A673 (cell line): ENCODE results near the gene ZBTB33. TPM values are rescaled to one million over a fixed set of nuclear protein-coding genes. Genes with fewer than 3 reads are reported as not detected.

ENCODE experiments used
- BruUV-seq: library from RNA; stranded (reverse); fragments of 400-500 nt; replicated peaks from 2 replicates; lab custom pipeline; 2021; lab: Mats Ljungman, UMichigan
- CTCF ChIA-PET: fragments of 300-600 bp; sonication (Branson Sonifier 250); formaldehyde crosslinking; loops from one replicate; lab custom pipeline; 2022; ENCODE audit warnings: antibody characterized with exemption; lab: Charles Lee
- POLR2A ChIA-PET: fragments of 300-600 bp; sonication (Branson Sonifier 250); formaldehyde crosslinking; loops from one replicate; lab custom pipeline; 2022; ENCODE audit warnings: antibody characterized with exemption; ENCODE audit not compliant: low non-redundant PET; lab: Charles Lee
- DNase-seq: peaks from one replicate; pipeline ENCODE4 v3.0.0-alpha.2; 2015; ENCODE audit warnings: low spot score
- H3K27ac ChIP-seq: fragments of 200-600 bp; sonication (generic); 2 replicates; pipeline ENCODE4 v1.5.1; 2016; ENCODE audit warnings: mixed run types, low read depth, mild to moderate bottlenecking, mixed read lengths, antibody characterized with exemption, low read length; ENCODE audit not compliant: poor library complexity, severe bottlenecking
- H3K27me3 ChIP-seq: fragments of 200-600 bp; sonication (generic); replicated peaks from 2 replicates; pipeline ENCODE4 v1.6.1; 2017; ENCODE audit warnings: mixed run types, low read depth, mild to moderate bottlenecking, mixed read lengths, antibody characterized with exemption, low read length; ENCODE audit not compliant: insufficient read depth, poor library complexity
- H3K36me3 ChIP-seq: fragments of 200-600 bp; sonication (generic); 2 replicates; pipeline ENCODE4 v1.6.1; 2016; ENCODE audit warnings: mixed run types, mild to moderate bottlenecking, mixed read lengths, antibody characterized with exemption, low read length; ENCODE audit not compliant: insufficient read depth, poor library complexity, severe bottlenecking
- H3K4me1 ChIP-seq: fragments of 200-600 bp; sonication (generic); 2 replicates; pipeline ENCODE4 v1.6.1; 2017; ENCODE audit warnings: mixed run types, mild to moderate bottlenecking, mixed read lengths, antibody characterized with exemption, low read length; ENCODE audit not compliant: insufficient read depth, poor library complexity, severe bottlenecking
- H3K4me3 ChIP-seq: fragments of 200-600 bp; sonication (generic); 2 replicates; pipeline ENCODE4 v1.5.1; 2016; ENCODE audit warnings: low read depth, mixed run types, mild to moderate bottlenecking, mixed read lengths, low read length; ENCODE audit not compliant: poor library complexity, severe bottlenecking
- H3K9me3 ChIP-seq: fragments of 200-600 bp; sonication (generic); 2 replicates; pipeline ENCODE4 v1.6.1; 2016; ENCODE audit warnings: mixed run types, low read depth, mild to moderate bottlenecking, mixed read lengths, antibody characterized with exemption, low read length; ENCODE audit not compliant: poor library complexity, severe bottlenecking
- EZH2 ChIP-seq: fragments of 200-600 bp; sonication (generic); IDR thresholded peaks from 2 replicates; pipeline ENCODE4 v1.6.1; 2017; ENCODE audit warnings: borderline replicate concordance, low read depth, mild to moderate bottlenecking, mixed read lengths, antibody characterized with exemption, low read length; ENCODE audit not compliant: poor library complexity, severe bottlenecking
- intact Hi-C: fragments of 100-400 bp; cut with micrococcal nuclease; formaldehyde crosslinking; loops from one replicate; pipeline ENCODE4 v1.10.0; 2022; ENCODE audit not compliant: unreplicated experiment
- total RNA-seq: library from RNA; stranded (reverse); gene quantifications from 2 replicates; pipeline ENCODE4 v1.2.3, GENCODE V29; 2021
- TF ChIP-seq, protein P1 (sequence below): fragments of 300-800, 200-600 bp; sonication (generic); conservative IDR thresholded peaks from 2 replicates; pipeline ENCODE4 v1.5.1; 2017; ENCODE audit warnings: low read depth, mild to moderate bottlenecking, antibody characterized with exemption, low read length, moderate library complexity, mixed read lengths

ZBTB33 gene
- total RNA-seq, 1 experiment from 2014 or later: 18.2 TPM

DNA sequence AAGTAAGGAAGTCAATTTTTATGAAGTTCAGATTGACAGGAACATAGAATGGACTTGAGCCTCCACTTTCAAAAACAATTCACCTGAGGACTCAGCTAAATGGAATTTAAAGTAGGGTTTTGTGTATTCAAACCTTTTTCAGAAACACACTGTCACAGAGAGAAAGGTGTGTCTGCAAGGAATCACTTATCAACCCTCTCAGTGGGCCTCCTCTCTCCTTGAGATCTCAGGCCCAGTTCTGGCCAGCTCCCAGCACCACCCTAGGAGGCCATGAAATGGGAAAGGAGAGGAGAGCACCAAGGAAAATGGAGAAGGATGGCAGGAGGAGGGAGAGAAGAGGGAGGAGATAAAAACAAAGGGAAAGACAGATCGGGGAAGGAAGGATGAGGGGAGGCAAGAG, 32.1 kb downstream of the ZBTB33 start:
- intact Hi-C loops: no loop called here
- H3K4me1 ChIP-seq: no peaks in the 10 kb centered on the region
- BruUV-seq: no TSS peak
- no peaks in the 10 kb centered on the region for H3K36me3 ChIP-seq
- H3K9me3 ChIP-seq: no peaks in the 10 kb centered on the region
- H3K27me3 ChIP-seq: no peaks in the 10 kb centered on the region
- POLR2A ChIA-PET: no interaction called here
- H3K4me3 ChIP-seq: no peak overlapping the region
- no peak overlapping the region for H3K27ac ChIP-seq
- DNase-seq: no peak
- CTCF ChIA-PET: no interaction called here
- TF ChIP-seq, protein P1, sequence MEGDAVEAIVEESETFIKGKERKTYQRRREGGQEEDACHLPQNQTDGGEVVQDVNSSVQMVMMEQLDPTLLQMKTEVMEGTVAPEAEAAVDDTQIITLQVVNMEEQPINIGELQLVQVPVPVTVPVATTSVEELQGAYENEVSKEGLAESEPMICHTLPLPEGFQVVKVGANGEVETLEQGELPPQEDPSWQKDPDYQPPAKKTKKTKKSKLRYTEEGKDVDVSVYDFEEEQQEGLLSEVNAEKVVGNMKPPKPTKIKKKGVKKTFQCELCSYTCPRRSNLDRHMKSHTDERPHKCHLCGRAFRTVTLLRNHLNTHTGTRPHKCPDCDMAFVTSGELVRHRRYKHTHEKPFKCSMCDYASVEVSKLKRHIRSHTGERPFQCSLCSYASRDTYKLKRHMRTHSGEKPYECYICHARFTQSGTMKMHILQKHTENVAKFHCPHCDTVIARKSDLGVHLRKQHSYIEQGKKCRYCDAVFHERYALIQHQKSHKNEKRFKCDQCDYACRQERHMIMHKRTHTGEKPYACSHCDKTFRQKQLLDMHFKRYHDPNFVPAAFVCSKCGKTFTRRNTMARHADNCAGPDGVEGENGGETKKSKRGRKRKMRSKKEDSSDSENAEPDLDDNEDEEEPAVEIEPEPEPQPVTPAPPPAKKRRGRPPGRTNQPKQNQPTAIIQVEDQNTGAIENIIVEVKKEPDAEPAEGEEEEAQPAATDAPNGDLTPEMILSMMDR: no peak
- no peak for TF ChIP-seq EZH2

DNA sequence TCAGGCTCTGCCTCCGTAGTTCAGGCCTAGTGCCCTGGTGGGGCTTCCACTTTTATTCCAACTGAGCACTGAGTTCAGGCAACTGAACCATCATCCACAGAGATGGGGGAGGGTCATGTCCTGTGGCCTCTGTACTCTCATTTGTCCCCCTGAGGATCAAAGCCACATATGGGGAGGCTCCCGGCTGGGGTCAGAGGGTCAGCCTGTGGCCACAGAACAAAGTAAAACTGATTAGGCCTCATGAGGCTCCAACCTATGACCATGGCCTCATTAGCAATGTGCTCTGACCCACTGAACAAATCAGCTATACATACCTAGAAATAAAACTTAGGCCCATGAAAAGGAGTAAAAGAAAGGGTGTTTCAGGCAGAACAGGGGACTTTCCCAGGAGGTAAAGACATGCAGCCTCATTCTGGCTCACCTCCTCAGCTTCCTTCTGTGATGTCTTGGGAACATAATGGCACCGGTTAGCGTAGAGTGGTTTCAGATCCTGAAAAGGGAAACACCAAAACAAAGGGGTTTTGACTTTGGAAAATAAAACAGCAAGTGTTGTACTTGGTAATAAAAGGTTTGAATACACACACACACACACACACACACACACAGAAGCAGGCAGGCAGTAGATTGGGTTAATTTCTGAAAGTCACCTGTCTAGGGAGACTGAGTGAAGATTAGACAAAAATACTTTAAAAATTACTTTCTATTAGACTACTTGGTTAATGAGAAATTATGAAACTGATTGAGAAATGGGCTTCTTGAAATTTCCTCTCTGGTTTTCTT, 36.3 kb downstream of the ZBTB33 start:
- CTCF ChIA-PET: no interaction called here
- no peaks in the 10 kb centered on the region for H3K36me3 ChIP-seq
- H3K9me3 ChIP-seq: no peaks in the 10 kb centered on the region
- no peaks in the 10 kb centered on the region for H3K4me1 ChIP-seq
- intact Hi-C loops: no loop called here
- no peak overlapping the region for H3K4me3 ChIP-seq
- H3K27me3 ChIP-seq: no peaks in the 10 kb centered on the region
- POLR2A ChIA-PET: no interaction called here
- no peak for DNase-seq
- BruUV-seq: no TSS peak
- no peak for TF ChIP-seq EZH2
- TF ChIP-seq, protein P1: no peak
- no peak overlapping the region for H3K27ac ChIP-seq

DNA sequence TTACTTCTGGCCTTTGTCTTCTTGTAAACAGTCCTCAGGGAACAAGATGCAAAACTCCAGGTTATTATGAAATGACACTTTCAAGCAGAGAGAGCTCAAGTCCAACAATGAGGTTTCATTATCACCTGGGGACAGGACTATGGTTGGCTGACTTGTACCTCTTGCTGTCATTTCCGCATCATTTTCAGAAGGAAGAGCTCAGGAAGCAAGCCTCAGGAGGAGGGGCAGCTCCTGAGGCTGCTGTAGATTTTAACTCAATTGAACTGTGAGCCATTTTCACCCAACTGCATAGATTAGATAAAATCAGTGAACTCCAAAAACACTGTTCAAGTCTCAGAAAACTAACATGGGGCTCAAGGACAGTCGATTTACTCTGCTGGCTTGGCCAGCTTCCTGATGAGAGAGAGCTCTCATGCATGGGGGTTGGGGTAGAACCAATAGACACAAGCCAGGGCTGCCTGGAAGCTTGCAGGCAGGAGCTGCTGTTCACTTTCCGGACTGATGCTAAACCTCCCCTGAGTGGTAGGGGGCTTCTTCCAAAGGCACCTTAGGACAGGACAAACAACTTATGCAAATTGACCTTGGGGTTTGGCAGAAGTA, 37.0 kb downstream of the ZBTB33 start:
- Histone ChIP-seq H3K27me3 (no peaks in the 10 kb centered on the region), H3K9me3 (no peaks in the 10 kb centered on the region), H3K4me3 (no peak overlapping the region), H3K36me3 (no peaks in the 10 kb centered on the region), H3K4me1 (no peaks in the 10 kb centered on the region), H3K27ac (no peak overlapping the region)
- intact Hi-C loops: no loop called here
- ChIA-PET POLR2A (no interaction called here), CTCF (no interaction called here)
- BruUV-seq: no TSS peak
- TF ChIP-seq, protein P1: no peak
- no peak for TF ChIP-seq EZH2
- DNase-seq: no peak
